ENCODE measurements around the gene SRCIN1. TPM values are rescaled to one million over a fixed set of nuclear protein-coding genes. Genes with fewer than 3 reads are reported as not detected.

The SRCIN1 gene
- total and polyA plus RNA-seq, 3 experiments from 2014 or later, result 0.04 to 0.50 TPM; not detected in 1

DNA sequence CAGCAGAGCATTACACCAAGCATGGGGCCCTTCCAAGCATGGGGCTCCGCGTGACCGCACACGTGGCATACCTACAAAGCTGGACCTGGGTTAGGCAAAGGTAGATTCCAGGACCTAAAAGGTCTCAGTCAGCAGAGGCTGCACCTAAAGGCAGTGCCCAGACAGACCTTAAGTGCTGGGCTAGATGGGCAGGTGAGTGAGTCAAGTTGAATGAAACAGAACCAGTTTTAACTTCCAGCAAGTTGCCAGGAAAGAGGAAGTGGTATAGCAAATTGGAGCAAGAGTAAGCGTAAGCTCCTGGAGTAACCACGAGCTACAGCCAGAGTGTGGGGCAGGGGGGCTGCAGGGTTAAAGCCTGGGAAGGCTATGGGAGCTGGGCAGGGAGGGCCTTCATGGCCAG lies 49.5 kb downstream of the SRCIN1 start:
- no peak overlapping the region for H3K27ac Mint-ChIP-seq
- peaks cover 23 to 25% of the 10 kb centered on the region in 2 donors for H3K27me3 Mint-ChIP-seq
- H3K36me3 Mint-ChIP-seq, result peaks cover 0 to 4% (median 0%) of the 10 kb centered on the region in 3 donors
- Histone ChIP-seq H3K4me3 (ENCODE audit: low read length) (no peak overlapping the region), H3K27me3 (ENCODE audit: insufficient read depth, low read length, poor library complexity, severe bottlenecking) (peaks cover 13% of the 10 kb centered on the region), H3K36me3 (ENCODE audit: insufficient read depth, low read length) (no peaks in the 10 kb centered on the region), H3K9me3 (ENCODE audit: low read length) (no peaks in the 10 kb centered on the region), H3K4me1 (ENCODE audit: insufficient read depth, low read length) (peaks cover 21% of the 10 kb centered on the region), H3K27ac (ENCODE audit: low read depth, low read length) (no peak overlapping the region)
- no peaks in the 10 kb centered on the region for H3K9me3 Mint-ChIP-seq
- no peak for DNase-seq
- CTCF ChIA-PET, result interaction anchor here (1.1 to 4.1 kb wide), 6 partner anchors 11 to 120 kb away, joined by 3 to 12 read pairs (median 6); no protein-coding TSS in a partner anchor
- H3K4me3 Mint-ChIP-seq, result peak overlapping the region in 1 of 7 donors; percentile 46
- POLR2A ChIA-PET, result no interaction called here
- H3K4me1 Mint-ChIP-seq, result peaks cover 17 to 31% (median 24%) of the 10 kb centered on the region in 3 donors

GRCh38 chr17:38554430-38555350 lies 51.1 kb downstream of the SRCIN1 start:
- H3K27me3 Mint-ChIP-seq, result peaks cover 18 to 23% of the 10 kb centered on the region in 2 donors

GRCh38 chr17:38552343-38552742 lies 53.4 kb downstream of the SRCIN1 start:
- H3K4me3 Mint-ChIP-seq, result no peak overlapping the region
- Histone ChIP-seq H3K4me1 (ENCODE audit: insufficient read depth, low read length) (no peaks in the 10 kb centered on the region), H3K27me3 (ENCODE audit: insufficient read depth, low read length, poor library complexity, severe bottlenecking) (no peaks in the 10 kb centered on the region), H3K27ac (ENCODE audit: low read depth, low read length) (no peak overlapping the region), H3K36me3 (ENCODE audit: insufficient read depth, low read length) (no peaks in the 10 kb centered on the region), H3K9me3 (ENCODE audit: low read length) (no peaks in the 10 kb centered on the region), H3K4me3 (ENCODE audit: low read length) (no peak overlapping the region)
- peaks cover 17 to 28% of the 10 kb centered on the region in 2 donors for H3K27me3 Mint-ChIP-seq
- H3K9me3 Mint-ChIP-seq, result no peaks in the 10 kb centered on the region
- H3K27ac Mint-ChIP-seq, result no peak overlapping the region
- CTCF ChIA-PET, result interaction anchor here (1.0 to 4.1 kb wide), 2 partner anchors 11 to 111 kb away, joined by 4 to 10 read pairs; no protein-coding TSS in a partner anchor
- no peaks in the 10 kb centered on the region for H3K4me1 Mint-ChIP-seq
- DNase-seq, result no peak
- POLR2A ChIA-PET, result no interaction called here
- no peaks in the 10 kb centered on the region for H3K36me3 Mint-ChIP-seq

More at GRCh38 chr17:38554430-38555350, 51.1 kb downstream of the SRCIN1 start:
- H3K4me3 ChIP-seq (ENCODE audit: low read length), result no peak overlapping the region
- DNase-seq, result no peak
- POLR2A ChIA-PET, result no interaction called here
- H3K27ac ChIP-seq (ENCODE audit: low read depth, low read length), result no peak overlapping the region
- H3K27me3 ChIP-seq (ENCODE audit: insufficient read depth, low read length, poor library complexity, severe bottlenecking), result no peaks in the 10 kb centered on the region
- H3K4me1 ChIP-seq (ENCODE audit: insufficient read depth, low read length), result peaks cover 9% of the 10 kb centered on the region
- no peaks in the 10 kb centered on the region for H3K36me3 ChIP-seq (ENCODE audit: insufficient read depth, low read length)
- CTCF ChIA-PET, result interaction anchor here (1.3 to 4.1 kb wide), 7 partner anchors 9 to 113 kb away, joined by 3 to 12 read pairs (median 4); no protein-coding TSS in a partner anchor
- H3K36me3 Mint-ChIP-seq, result peaks cover 0 to 4% (median 0%) of the 10 kb centered on the region in 3 donors
- H3K4me3 Mint-ChIP-seq, result peak overlapping the region in 1 of 7 donors; percentile 7
- H3K4me1 Mint-ChIP-seq, result peaks cover 10 to 20% (median 16%) of the 10 kb centered on the region in 3 donors
- no peaks in the 10 kb centered on the region for H3K9me3 ChIP-seq (ENCODE audit: low read length)
- H3K9me3 Mint-ChIP-seq, result no peaks in the 10 kb centered on the region
- no peak overlapping the region for H3K27ac Mint-ChIP-seq

- Mint-ChIP-seq H3K4me3 (no peak overlapping the region), H3K27me3 (peaks cover 15 to 38% of the 10 kb centered on the region in 2 donors), H3K9me3 (no peaks in the 10 kb centered on the region), H3K4me1 (no peaks in the 10 kb centered on the region), H3K27ac (peak overlapping the region in 1 of 8 donors; percentile 85), H3K36me3 (no peaks in the 10 kb centered on the region)
- CTCF ChIA-PET, result interaction anchor here (2.4 kb wide), 1 partner anchor 8 kb away, joined by 14 read pairs; no protein-coding TSS in a partner anchor
- Histone ChIP-seq H3K27ac (ENCODE audit: low read depth, low read length) (no peak overlapping the region), H3K4me1 (ENCODE audit: insufficient read depth, low read length) (no peaks in the 10 kb centered on the region), H3K36me3 (ENCODE audit: insufficient read depth, low read length) (no peaks in the 10 kb centered on the region), H3K27me3 (ENCODE audit: insufficient read depth, low read length, poor library complexity, severe bottlenecking) (peaks cover 7% of the 10 kb centered on the region), H3K4me3 (ENCODE audit: low read length) (no peak overlapping the region), H3K9me3 (ENCODE audit: low read length) (no peaks in the 10 kb centered on the region)
- POLR2A ChIA-PET, result no interaction called here
- no peak for DNase-seq
Measured at GRCh38 chr17:38551121-38551520, 54.6 kb downstream of the SRCIN1 start.

- no peak for DNase-seq
- no peaks in the 10 kb centered on the region for H3K9me3 ChIP-seq (ENCODE audit: low read length)
- POLR2A ChIA-PET, result no interaction called here
- no peaks in the 10 kb centered on the region for H3K9me3 Mint-ChIP-seq
- no peaks in the 10 kb centered on the region for H3K4me1 ChIP-seq (ENCODE audit: insufficient read depth, low read length)
- no peak overlapping the region for H3K4me3 ChIP-seq (ENCODE audit: low read length)
- CTCF ChIA-PET, result interaction anchor here (2.4 kb wide), 1 partner anchor 8 kb away, joined by 14 read pairs; no protein-coding TSS in a partner anchor
- H3K36me3 ChIP-seq (ENCODE audit: insufficient read depth, low read length), result no peaks in the 10 kb centered on the region
- no peaks in the 10 kb centered on the region for H3K36me3 Mint-ChIP-seq
- H3K4me1 Mint-ChIP-seq, result no peaks in the 10 kb centered on the region
- no peak overlapping the region for H3K27ac ChIP-seq (ENCODE audit: low read depth, low read length)
- H3K4me3 Mint-ChIP-seq, result no peak overlapping the region
- peaks cover 7% of the 10 kb centered on the region for H3K27me3 ChIP-seq (ENCODE audit: insufficient read depth, low read length, poor library complexity, severe bottlenecking)
- peaks cover 15 to 38% of the 10 kb centered on the region in 2 donors for H3K27me3 Mint-ChIP-seq
- H3K27ac Mint-ChIP-seq, result no peak overlapping the region
Measured at GRCh38 chr17:38550661-38551060, 55.1 kb downstream of the SRCIN1 start.

- Mint-ChIP-seq H3K36me3 (no peaks in the 10 kb centered on the region), H3K27me3 (peaks cover 15 to 34% of the 10 kb centered on the region in 2 donors), H3K27ac (no peak overlapping the region), H3K9me3 (no peaks in the 10 kb centered on the region), H3K4me3 (no peak overlapping the region), H3K4me1 (no peaks in the 10 kb centered on the region)
- no peak overlapping the region for H3K4me3 ChIP-seq (ENCODE audit: low read length)
- no peaks in the 10 kb centered on the region for H3K4me1 ChIP-seq (ENCODE audit: insufficient read depth, low read length)
- peaks cover 7% of the 10 kb centered on the region for H3K27me3 ChIP-seq (ENCODE audit: insufficient read depth, low read length, poor library complexity, severe bottlenecking)
- POLR2A ChIA-PET, result no interaction called here
- DNase-seq, result no peak
- H3K36me3 ChIP-seq (ENCODE audit: insufficient read depth, low read length), result no peaks in the 10 kb centered on the region
- no peaks in the 10 kb centered on the region for H3K9me3 ChIP-seq (ENCODE audit: low read length)
- H3K27ac ChIP-seq (ENCODE audit: low read depth, low read length), result no peak overlapping the region
- CTCF ChIA-PET, result interaction anchor here (2.4 kb wide), 1 partner anchor 9 kb away, joined by 14 read pairs; no protein-coding TSS in a partner anchor
Measured at GRCh38 chr17:38549285-38549684, 56.5 kb downstream of the SRCIN1 start.

DNA sequence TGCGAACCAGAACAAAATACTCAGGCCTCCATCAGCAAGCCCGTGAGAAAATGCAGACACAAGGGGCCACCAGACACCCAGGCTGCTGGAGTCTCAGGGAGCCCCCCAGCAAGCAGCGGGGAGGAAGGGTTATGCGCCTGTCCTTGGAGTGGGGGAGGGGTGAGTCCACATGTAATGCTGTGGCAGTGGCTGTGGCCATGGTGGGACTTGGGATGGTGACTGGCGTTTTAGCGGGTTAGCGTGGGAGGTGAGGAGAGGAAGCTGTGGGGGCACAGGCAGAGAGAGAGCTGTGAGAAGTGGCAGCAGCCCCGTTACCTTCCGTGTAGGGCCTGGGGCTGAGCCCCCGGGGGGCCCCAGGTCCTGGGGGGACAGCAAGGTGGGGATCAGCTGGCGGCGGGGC lies 58.3 kb downstream of the SRCIN1 start:
- Histone ChIP-seq H3K36me3 (ENCODE audit: insufficient read depth, low read length) (no peaks in the 10 kb centered on the region), H3K4me1 (ENCODE audit: insufficient read depth, low read length) (no peaks in the 10 kb centered on the region), H3K4me3 (ENCODE audit: low read length) (no peak overlapping the region), H3K27ac (ENCODE audit: low read depth, low read length) (no peak overlapping the region), H3K27me3 (ENCODE audit: insufficient read depth, low read length, poor library complexity, severe bottlenecking) (peaks cover 7% of the 10 kb centered on the region), H3K9me3 (ENCODE audit: low read length) (no peaks in the 10 kb centered on the region)
- DNase-seq, result no peak
- no peaks in the 10 kb centered on the region for H3K9me3 Mint-ChIP-seq
- H3K4me3 Mint-ChIP-seq, result no peak overlapping the region
- H3K27ac Mint-ChIP-seq, result no peak overlapping the region
- H3K36me3 Mint-ChIP-seq, result no peaks in the 10 kb centered on the region
- H3K27me3 Mint-ChIP-seq, result peaks cover 15 to 38% of the 10 kb centered on the region in 2 donors
- ChIA-PET POLR2A (no interaction called here), CTCF (interaction anchor here (3.4 kb wide), 1 partner anchor 11 kb away, joined by 20 read pairs; no protein-coding TSS in a partner anchor)
- no peaks in the 10 kb centered on the region for H3K4me1 Mint-ChIP-seq

- CTCF ChIA-PET, result interaction anchor here (3.4 kb wide), 1 partner anchor 12 kb away, joined by 20 read pairs; no protein-coding TSS in a partner anchor
- Histone ChIP-seq H3K36me3 (ENCODE audit: insufficient read depth, low read length) (no peaks in the 10 kb centered on the region), H3K27me3 (ENCODE audit: insufficient read depth, low read length, poor library complexity, severe bottlenecking) (peaks cover 7% of the 10 kb centered on the region)
Measured at GRCh38 chr17:38546396-38546795, 59.4 kb downstream of the SRCIN1 start.

More at GRCh38 chr17:38546396-38546795, 59.4 kb downstream of the SRCIN1 start:
- Mint-ChIP-seq H3K4me1 (no peaks in the 10 kb centered on the region), H3K27me3 (peaks cover 16 to 40% of the 10 kb centered on the region in 2 donors), H3K9me3 (no peaks in the 10 kb centered on the region), H3K36me3 (no peaks in the 10 kb centered on the region), H3K27ac (no peak overlapping the region), H3K4me3 (no peak overlapping the region)
- H3K9me3 ChIP-seq (ENCODE audit: low read length), result no peaks in the 10 kb centered on the region
- no peak for DNase-seq
- H3K4me3 ChIP-seq (ENCODE audit: low read length), result no peak overlapping the region
- H3K27ac ChIP-seq (ENCODE audit: low read depth, low read length), result no peak overlapping the region
- no peaks in the 10 kb centered on the region for H3K4me1 ChIP-seq (ENCODE audit: insufficient read depth, low read length)
- POLR2A ChIA-PET, result no interaction called here
